Kidney (tissue), 14 donors: Measurements from ENCODE around the gene KRT73. TPM values are rescaled to one million over a fixed set of nuclear protein-coding genes. Genes with fewer than 3 reads are reported as not detected.

Experiments
- DNase-seq, 5 donors: peaks; one replicate each; pipeline ENCODE4 v3.0.0-alpha.2; 2013 to 2020
- FAIRE-seq: peaks from 2 replicates; lab custom pipeline; 2012; peaks lifted over from hg19 to GRCh38; lab: Jason Lieb, UNC
- H3K27ac ChIP-seq, 2 donors: one replicate each; pipeline ENCODE4 v1.7.0; 2013; ENCODE audit warnings: low read depth in 2 of 2, low read length in 2 of 2, inconsistent platforms in 1 of 2
- H3K27me3 ChIP-seq: one replicate; pipeline ENCODE4 v1.7.1; 2013; ENCODE audit warnings: low read length, inconsistent platforms; ENCODE audit not compliant: control insufficient read depth, insufficient read depth
- H3K36me3 ChIP-seq, 3 donors: one replicate each; pipeline versions ENCODE4 v1.7.0 to v1.7.1; 2013; ENCODE audit warnings: low read length in 3 of 3, control low read depth in 1 of 3, inconsistent platforms in 1 of 3; ENCODE audit not compliant: insufficient read depth in 3 of 3, control insufficient read depth in 2 of 3
- H3K4me1 ChIP-seq, 3 donors: one replicate each; pipeline versions ENCODE4 v1.7.0 to v1.7.1; 2013; ENCODE audit warnings: low read length in 3 of 3, inconsistent platforms in 1 of 3, low read depth in 1 of 3; ENCODE audit not compliant: control insufficient read depth in 2 of 3, insufficient read depth in 2 of 3
- H3K4me3 ChIP-seq, 3 donors: one replicate each; pipeline versions ENCODE4 v1.7.0 to v1.8.1; 2013; ENCODE audit warnings: low read length in 3 of 3, control low read depth in 1 of 3, inconsistent platforms in 1 of 3
- H3K9ac ChIP-seq, 3 donors: one replicate each; pipeline versions ENCODE4 v1.7.0 to v1.7.1; 2013; ENCODE audit warnings: low read length in 3 of 3, control low read depth in 1 of 3, inconsistent platforms in 1 of 3
- H3K9me3 ChIP-seq, 3 donors: one replicate each; pipeline versions ENCODE4 v1.7.0 to v1.7.1; 2013; ENCODE audit warnings: low read length in 3 of 3, control low read depth in 1 of 3, inconsistent platforms in 1 of 3; ENCODE audit not compliant: control insufficient read depth in 2 of 3, insufficient read depth in 1 of 3
- intact Hi-C: fragments of 100-400 bp; cut with DNase I; formaldehyde crosslinking; loops from one replicate; pipeline ENCODE4 v1.11.1; 2022
- polyA plus RNA-seq: library from polyadenylated mRNA; stranded (reverse); fragments of 350-450 nt; fragmentation: Illumina TruSeq; extraction: RNeasy Lipid Tissue Mini Kit (QIAGEN cat#74804); gene quantifications from one replicate; pipeline ENCODE4 v1.2.3, GENCODE V29; 2014; ENCODE audit warnings: low read depth, low replicate concordance; ENCODE audit not compliant: insufficient read depth
- total RNA-seq: library from RNA; stranded (reverse); fragmentation: NEBNext Ultra II Directional; extraction: Animal tissue kit (Norgen Biotek cat#: 25700); gene quantifications from one replicate; pipeline ENCODE4 v1.2.1, GENCODE V29; 2021
- TF ChIP-seq, protein P1 (sequence below): IDR thresholded peaks from 3 replicates; pipeline ENCODE4 v1.5.1; 2012; ENCODE audit warnings: mild to moderate bottlenecking, moderate library complexity, borderline replicate concordance; ENCODE audit not compliant: insufficient read depth; ENCODE audit errors: extremely low read depth
- donor health status: control.
- donor health status: control.
- donor health status: control.
- donor health status: control.
- donor health status: control.
- donor health status: DM: yes; HTN: yes; CAD: no.
- donor health status: Normal renal cell carcinoma (clear cell type).

The KRT73 gene
- total and polyA plus RNA-seq, 2 donors from 2014 or later: not detected

DNA sequence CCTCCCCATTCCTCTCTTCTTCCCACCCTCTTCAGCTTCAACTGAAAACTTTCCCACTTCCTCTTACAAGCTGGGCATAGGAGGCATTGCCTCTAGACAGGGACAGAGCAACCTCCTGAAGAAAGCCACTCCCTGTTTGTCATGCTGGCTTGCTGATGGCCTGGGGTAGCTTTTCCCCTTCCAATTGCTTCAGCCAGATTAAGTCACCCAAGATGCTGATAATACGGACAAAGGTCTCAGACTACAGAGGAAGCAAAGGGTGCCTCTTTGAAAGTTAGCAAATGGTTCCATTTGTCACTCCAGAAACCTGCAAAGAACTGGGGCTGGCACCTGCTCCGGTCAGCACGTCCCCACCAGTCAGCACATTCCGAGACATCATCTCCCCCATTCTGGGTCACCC lies 27.6 kb upstream of the KRT73 start:
- intact Hi-C loops: no loop called here
- no peaks in the 10 kb centered on the region for H3K4me1 ChIP-seq
- H3K36me3 ChIP-seq: no peaks in the 10 kb centered on the region
- H3K9ac ChIP-seq: no peak overlapping the region
- DNase-seq (no peak), FAIRE-seq (no peak)
- no peak overlapping the region for H3K27ac ChIP-seq
- no peaks in the 10 kb centered on the region for H3K9me3 ChIP-seq
- H3K27me3 ChIP-seq: no peaks in the 10 kb centered on the region
- H3K4me3 ChIP-seq: no peak overlapping the region
- TF ChIP-seq, protein P1, sequence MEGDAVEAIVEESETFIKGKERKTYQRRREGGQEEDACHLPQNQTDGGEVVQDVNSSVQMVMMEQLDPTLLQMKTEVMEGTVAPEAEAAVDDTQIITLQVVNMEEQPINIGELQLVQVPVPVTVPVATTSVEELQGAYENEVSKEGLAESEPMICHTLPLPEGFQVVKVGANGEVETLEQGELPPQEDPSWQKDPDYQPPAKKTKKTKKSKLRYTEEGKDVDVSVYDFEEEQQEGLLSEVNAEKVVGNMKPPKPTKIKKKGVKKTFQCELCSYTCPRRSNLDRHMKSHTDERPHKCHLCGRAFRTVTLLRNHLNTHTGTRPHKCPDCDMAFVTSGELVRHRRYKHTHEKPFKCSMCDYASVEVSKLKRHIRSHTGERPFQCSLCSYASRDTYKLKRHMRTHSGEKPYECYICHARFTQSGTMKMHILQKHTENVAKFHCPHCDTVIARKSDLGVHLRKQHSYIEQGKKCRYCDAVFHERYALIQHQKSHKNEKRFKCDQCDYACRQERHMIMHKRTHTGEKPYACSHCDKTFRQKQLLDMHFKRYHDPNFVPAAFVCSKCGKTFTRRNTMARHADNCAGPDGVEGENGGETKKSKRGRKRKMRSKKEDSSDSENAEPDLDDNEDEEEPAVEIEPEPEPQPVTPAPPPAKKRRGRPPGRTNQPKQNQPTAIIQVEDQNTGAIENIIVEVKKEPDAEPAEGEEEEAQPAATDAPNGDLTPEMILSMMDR: no peak

DNA sequence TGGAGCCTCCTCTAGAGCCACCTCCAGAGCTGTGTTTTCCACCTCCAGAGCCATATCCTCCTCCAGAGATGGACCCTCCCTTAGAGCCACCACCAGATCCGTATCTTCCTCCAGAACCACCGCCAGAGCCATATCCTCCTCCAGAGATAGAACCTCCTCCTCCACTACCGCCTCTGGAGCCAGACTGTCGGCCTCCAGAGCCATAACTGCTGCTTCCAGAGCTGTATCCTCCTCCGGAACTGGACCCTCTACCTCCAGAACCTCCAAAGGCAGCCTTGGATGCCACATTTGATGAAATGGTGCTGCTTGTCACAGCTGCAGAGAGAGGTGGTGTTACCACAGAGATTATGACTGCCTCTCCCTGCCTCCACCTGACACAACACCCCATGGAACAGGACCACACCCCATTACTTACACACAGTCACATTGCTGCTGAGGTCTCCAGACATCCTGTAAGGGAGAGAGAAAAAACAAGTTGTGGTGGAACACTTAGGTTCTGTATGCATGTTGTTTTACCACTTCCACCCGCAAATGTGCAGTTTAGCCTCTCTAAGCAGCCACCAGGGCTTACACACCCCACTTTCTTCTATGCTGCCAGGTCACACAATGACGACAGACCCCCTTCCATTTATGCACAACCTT lies 26.9 kb upstream of the KRT73 start:
- Histone ChIP-seq H3K27ac (no peak overlapping the region), H3K9me3 (no peaks in the 10 kb centered on the region)

DNA sequence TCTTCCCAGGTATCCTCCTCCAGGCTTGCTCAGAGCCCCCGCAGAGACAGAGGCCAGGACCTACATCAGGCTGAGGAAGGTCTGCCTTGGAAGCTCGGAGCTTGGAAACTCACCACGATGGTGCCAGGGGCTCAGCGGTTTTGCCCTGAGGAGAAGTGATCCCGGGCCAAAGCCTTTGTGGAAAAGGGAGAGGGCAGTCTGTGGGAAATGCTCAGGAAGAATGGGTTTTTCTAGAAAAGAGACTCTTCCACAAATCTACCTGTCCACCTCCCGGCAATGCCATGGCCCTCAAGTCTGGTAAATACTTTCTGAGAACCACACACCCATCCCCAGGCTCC lies 25.7 kb upstream of the KRT73 start:
- H3K4me3 ChIP-seq: no peak overlapping the region
- DNase-seq: no peak
- no peak for FAIRE-seq
- H3K9ac ChIP-seq: no peak overlapping the region
- TF ChIP-seq, protein P1: no peak
- H3K4me1 ChIP-seq: no peaks in the 10 kb centered on the region
- no peaks in the 10 kb centered on the region for H3K9me3 ChIP-seq
- intact Hi-C loops: no loop called here
- H3K27ac ChIP-seq: no peak overlapping the region
- H3K36me3 ChIP-seq: no peaks in the 10 kb centered on the region
- H3K27me3 ChIP-seq: no peaks in the 10 kb centered on the region

More for the DNA sequence above, 26.9 kb upstream of the KRT73 start:
- FAIRE-seq (no peak), DNase-seq (peak in 1 of 5 donors; percentile 2)
- intact Hi-C loops: no loop called here
- H3K4me1 ChIP-seq: no peaks in the 10 kb centered on the region
- H3K27me3 ChIP-seq: no peaks in the 10 kb centered on the region
- TF ChIP-seq, protein P1: no peak
- H3K9ac ChIP-seq: no peak overlapping the region
- H3K4me3 ChIP-seq: no peak overlapping the region
- H3K36me3 ChIP-seq: no peaks in the 10 kb centered on the region
